Keratinocyte (primary cell): ENCODE data around the gene ZNF121.

Source experiments
- EZH2 ChIP-seq: IDR thresholded peaks from one replicate; pipeline ENCODE4 v1.6.1; 2012; ENCODE audit warnings: inconsistent platforms, mild to moderate bottlenecking, low read length, moderate library complexity
- TF ChIP-seq, protein P1 (sequence below), 3 experiments: IDR thresholded peaks in 1 of 3; conservative IDR thresholded peaks in 1 of 3; optimal IDR thresholded peaks in 1 of 3; 2 replicates in 2 of 3; 3 replicates in 1 of 3; pipeline versions ENCODE3 to v1.5.1; 2011; ENCODE audit warnings: low read length in 3 of 3, mild to moderate bottlenecking in 3 of 3, moderate library complexity in 2 of 3, control low read depth in 1 of 3, inconsistent platforms in 1 of 3; ENCODE audit not compliant: insufficient read depth in 2 of 3; ENCODE audit errors: extremely low read depth in 1 of 3

DNA sequence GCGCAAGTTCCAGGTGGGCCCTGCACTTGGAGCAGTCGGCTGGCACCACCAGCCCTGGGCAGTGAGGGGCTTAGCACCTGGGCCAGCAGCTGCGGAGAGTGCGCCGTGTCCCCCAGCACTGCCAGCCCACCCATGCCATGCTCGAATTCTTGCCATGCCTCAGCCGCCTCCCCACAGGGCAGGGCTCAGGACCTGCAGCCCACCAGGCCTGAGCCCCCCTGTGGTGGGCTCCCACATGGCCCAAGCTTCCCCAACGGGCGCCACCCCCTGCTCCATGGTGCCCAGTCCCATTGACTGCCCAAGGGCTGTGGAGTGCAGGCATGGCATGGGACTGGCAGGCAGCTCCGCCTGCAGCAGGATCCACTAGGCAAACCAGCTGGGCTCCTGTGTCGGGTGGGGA lies 36.4 kb downstream of the ZNF121 start:
- no peak for TF ChIP-seq EZH2
- TF ChIP-seq, protein P1, sequence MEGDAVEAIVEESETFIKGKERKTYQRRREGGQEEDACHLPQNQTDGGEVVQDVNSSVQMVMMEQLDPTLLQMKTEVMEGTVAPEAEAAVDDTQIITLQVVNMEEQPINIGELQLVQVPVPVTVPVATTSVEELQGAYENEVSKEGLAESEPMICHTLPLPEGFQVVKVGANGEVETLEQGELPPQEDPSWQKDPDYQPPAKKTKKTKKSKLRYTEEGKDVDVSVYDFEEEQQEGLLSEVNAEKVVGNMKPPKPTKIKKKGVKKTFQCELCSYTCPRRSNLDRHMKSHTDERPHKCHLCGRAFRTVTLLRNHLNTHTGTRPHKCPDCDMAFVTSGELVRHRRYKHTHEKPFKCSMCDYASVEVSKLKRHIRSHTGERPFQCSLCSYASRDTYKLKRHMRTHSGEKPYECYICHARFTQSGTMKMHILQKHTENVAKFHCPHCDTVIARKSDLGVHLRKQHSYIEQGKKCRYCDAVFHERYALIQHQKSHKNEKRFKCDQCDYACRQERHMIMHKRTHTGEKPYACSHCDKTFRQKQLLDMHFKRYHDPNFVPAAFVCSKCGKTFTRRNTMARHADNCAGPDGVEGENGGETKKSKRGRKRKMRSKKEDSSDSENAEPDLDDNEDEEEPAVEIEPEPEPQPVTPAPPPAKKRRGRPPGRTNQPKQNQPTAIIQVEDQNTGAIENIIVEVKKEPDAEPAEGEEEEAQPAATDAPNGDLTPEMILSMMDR (optimal IDR thresholded peaks at IDR 0.05 in 1 of 3, IDR thresholded peaks at IDR 0.05 in 1 of 3, conservative IDR thresholded peaks at IDR 0.05 in 1 of 3; ENCODE audit: extremely low read depth in 1 of 3, insufficient read depth in 2 of 3, low read length in 3 of 3), result no peak
